Urothelium cell line (cell line): Measurements from ENCODE around the gene MAN1C1.

ENCODE experiments used
- DNase-seq: peaks from one replicate; pipeline ENCODE4 v3.0.0; 2011; ENCODE audit warnings: low spot score, mixed read lengths
- FAIRE-seq: peaks from 2 replicates; lab custom pipeline; 2011; peaks lifted over from hg19 to GRCh38; lab: Jason Lieb, UNC

MAN1C1 gene

GRCh38 chr1:25770541-25771220 lies 154.1 kb downstream of the MAN1C1 start:
- no peak for FAIRE-seq
- no peak for DNase-seq

GRCh38 chr1:25771221-25772114 lies 154.9 kb downstream of the MAN1C1 start:
- DNase-seq (no peak), FAIRE-seq (no peak)

GRCh38 chr1:25772164-25772563 lies 155.6 kb downstream of the MAN1C1 start:
- no peak for FAIRE-seq

DNA sequence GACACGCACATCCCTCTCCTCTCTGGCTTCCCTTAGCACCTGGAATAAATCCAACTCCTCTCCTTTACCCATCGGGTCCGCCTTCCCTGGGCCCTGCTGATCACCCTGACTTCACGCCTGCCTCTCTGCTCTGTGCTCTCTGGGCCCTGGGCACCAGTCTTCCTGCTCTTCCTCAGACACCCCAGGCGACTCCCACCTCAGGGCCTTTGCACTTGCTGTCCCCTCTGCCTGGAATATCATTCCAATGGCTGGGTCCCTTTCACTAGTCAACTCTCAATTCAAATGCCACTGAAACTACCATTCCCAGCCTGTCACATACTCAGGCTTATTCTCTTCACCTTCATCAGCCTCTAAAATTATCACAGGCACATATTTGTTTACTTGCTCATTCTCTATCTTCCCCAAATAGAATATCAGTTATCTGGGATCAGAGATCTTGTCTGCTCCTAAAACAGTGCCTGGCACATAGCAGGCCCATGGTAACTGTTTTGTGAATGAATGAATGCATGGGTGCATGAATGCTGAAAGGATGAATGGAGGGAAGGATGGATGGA lies 156.2 kb downstream of the MAN1C1 start:
- DNase-seq (no peak), FAIRE-seq (no peak)

More at GRCh38 chr1:25772164-25772563, 155.6 kb downstream of the MAN1C1 start:
- no peak for DNase-seq

GRCh38 chr1:25773441-25774125 lies 157.0 kb downstream of the MAN1C1 start:
- FAIRE-seq: no peak
- no peak for DNase-seq

DNA sequence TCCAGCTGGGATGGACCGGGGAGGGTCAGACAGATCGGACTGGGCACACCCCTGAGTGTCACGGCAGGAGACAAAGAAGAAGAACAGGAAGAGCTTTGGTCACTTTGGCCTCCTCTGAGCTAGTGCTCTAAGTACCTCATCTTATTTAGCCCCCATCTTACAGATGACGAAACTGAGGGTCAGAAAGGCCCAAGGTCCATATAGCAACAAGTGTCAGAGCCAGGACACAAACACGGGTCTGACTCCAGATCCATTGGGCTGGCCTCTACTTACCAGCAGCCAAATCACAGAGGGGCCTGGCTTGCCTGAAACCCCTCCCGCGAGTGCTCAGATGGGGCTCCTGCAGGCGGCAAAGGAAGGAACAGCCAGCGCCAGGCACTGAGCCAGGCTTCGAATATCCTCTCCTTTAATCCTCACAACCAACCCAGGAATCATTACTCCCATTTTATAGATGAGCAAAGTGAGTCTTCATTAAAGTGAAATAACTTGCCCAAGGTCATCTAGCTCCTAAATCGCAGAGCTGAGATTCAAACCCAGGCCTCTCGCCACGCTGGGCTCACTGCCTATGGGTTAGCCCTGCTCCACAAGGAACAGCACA lies 157.7 kb downstream of the MAN1C1 start:
- DNase-seq (no peak), FAIRE-seq (no peak)

DNA sequence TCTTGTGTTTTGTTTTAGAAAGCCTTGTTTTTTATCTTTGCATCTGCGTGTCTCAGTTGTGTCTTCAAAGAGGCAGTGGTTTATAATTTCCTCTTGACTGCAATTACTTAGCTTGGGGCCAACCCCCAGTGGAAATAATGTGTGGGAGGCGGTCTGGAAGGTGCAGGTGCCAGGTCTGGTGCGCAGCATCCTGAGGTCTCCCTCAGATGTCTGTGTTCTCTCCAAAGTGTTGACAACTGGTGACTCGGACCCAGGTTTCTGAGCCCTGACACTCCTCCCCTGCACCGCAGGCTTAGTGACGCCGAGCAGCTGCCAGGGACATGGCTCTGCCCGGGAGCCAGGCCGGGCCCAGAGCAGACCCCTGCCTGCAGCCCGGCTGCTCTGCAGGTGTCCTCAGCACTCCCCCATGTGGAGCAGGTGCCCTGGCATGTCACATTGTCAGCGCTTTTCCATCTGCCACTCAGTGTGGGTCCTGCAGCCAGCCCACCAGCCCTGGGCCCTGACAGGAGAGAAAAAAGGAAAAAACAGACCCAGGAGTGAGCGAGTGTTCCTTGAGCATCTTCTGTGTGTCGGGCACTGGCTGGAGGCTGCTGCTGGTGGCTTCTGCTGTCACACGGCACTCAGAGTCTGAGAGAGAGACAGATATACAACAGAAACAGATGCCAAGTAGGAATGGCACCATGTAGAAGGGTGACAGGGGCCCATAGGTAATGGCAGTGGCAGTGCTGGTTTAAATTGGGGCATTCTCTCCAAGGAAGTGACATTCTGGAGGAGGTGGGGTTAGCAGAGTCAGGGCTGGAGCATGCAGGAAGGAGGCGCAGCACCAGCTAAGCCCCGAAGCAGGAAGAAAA lies 158.6 kb downstream of the MAN1C1 start:
- FAIRE-seq: no peak
- no peak for DNase-seq

DNA sequence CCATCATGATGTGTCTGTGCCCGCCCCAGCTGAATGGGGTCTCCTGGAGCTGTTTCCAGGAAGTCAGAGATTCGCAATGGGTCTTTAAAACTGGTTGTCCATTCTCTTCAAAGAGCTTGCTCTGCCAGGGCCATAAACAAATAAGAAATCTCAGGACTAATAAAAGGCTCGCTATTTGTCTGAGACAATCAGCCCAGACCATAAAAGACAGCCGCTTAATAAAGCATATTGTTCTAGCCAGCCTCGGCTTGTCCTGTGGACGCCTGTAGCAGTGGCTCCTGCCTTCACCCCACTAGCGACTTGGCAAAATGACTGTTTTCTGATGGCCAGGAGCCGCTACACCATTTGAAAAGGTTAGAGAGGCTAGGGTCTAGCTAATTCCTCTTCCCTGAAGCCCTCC lies 162.8 kb downstream of the MAN1C1 start:
- DNase-seq (no peak), FAIRE-seq (no peak)

- no peak for FAIRE-seq
Measured at GRCh38 chr1:25779894-25780293, 163.3 kb downstream of the MAN1C1 start.

DNA sequence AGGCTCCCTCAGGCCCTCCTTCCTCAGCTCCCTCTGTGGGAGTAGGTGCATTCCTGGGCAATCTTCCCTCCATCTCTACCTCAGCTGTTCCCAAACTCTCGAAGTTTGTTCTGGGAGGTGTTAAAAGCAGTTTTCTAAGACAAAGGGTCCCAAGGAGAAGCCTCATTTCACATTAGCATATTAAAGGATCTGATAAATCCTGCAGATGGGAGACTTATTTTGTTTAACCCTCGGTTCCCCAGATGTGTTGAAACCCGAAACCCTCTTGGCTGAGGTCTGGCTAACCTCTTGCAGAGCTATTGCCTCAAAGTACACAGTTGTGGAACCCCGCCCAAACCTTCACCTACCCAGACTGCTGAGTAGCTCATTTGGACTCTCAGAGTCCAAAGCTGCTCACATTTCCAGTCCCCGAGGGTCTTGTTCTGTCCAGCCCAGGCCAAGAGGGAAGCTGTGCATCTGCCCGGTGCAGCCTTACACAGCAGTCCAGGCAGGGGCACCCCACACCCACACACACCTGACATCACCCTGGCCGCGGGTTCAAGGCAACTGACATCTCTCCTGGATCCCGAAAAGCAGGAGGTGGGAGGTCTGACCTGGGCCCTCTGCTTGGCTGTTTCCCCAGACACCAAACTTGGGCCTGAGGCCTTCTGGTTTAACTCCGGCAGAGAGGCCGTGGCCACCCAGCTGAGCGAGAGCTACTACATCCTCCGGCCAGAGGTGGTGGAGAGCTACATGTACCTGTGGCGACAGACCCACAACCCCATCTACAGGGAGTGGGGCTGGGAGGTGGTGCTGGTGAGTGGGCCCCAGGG lies 163.9 kb downstream of the MAN1C1 start:
- no peak for DNase-seq

More at GRCh38 chr1:25779894-25780293, 163.3 kb downstream of the MAN1C1 start:
- DNase-seq: no peak

DNA sequence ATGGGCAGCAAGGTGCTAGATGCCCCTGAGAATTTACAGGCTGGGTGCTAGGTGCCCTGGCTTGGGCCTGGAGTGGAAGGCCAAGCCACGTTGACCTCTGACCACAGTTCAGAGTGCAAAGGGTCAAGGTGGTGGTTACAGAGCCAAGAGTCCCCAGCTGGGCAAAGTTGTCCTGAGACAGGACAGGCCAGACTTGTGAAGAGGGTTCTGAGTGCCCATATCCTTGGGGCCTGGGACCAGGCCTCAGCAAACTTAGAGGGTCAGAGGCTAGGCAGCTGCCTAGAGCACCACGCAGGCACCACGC lies 164.5 kb downstream of the MAN1C1 start:
- DNase-seq (no peak), FAIRE-seq (no peak)

More for the DNA sequence above, 163.9 kb downstream of the MAN1C1 start:
- no peak for FAIRE-seq

- FAIRE-seq: no peak
- no peak for DNase-seq
Measured at GRCh38 chr1:25782608-25783201, 166.1 kb downstream of the MAN1C1 start.

GRCh38 chr1:25784575-25785051 lies 168.0 kb downstream of the MAN1C1 start:
- DNase-seq: no peak
- FAIRE-seq: no peak

DNA sequence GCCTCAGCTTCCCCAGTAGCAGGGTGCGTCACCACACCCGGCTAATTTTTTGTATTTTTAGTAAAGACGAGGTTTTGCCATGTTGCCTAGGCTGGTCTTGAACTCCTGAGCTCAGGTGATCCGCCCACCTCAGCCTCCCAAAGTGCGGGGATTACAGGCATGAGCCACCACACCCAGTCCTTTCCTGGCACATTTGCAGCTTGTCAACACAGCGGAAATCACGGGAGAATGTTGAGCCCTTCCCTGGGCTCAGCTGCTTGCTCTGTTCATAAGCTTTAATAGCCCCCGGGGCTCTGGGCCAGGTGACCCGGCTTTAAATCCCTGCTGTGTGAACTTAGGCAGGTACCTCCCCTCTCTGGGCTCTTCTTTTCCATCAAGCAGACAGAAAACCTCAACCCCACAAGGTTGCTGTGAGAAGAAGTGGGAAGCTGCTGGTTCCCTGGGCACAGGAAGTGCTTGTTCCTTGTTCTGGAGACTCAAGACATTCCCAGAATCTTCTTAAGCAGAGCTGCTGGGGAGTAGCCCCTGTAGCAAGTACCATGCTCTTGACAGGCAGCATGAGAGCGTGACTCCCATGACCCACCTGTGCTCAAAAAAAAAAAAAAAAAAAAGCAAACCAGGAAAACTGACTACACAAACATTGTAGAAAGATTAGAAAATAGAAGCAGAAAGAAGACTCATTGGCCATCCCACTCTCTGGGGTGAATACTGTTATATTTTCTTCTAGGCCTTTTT lies 168.9 kb downstream of the MAN1C1 start:
- DNase-seq (no peak), FAIRE-seq (no peak)

DNA sequence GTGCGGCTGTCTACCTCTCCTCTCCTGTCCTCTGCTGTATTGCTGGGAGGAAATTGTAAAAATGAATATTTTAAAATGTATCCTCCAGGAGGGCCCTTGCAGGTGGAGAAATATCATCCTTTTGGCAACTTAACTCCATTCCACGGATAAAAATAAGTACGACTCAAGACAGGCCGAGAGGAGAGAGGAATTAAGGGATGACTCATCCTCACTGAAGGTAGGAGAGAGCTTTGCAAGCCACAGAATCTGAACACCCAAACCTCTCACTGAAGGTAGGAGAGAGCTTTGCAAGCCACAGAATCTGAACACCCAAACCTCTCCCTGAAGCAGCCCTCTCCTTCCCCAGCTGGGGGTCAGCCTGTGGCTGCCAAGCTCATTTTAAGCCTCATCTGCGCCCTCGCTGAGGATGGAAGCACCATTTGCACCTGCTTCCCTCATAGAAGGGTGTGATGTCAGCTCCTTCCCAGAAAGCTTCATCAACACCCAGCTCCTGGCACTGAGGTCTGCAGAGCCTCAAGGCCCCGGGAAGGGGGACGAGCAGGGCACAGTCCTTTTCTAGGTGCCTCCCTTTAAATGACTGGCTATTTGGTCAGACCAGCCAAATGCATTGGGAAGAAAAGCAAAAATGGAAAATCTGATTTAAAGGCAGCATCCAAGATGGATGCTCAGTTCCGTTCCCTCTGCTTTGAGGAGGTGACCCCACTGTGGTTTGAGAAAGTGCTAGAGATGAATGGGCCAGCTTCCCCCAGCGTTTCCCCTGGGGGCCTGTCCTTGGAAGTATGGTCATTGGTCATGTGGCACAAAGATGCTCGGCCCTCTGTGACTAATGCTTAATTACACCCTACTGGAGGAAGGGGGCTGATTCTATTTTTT lies 170.5 kb downstream of the MAN1C1 start:
- DNase-seq (no peak), FAIRE-seq (no peak)

- FAIRE-seq (no peak), DNase-seq (no peak)
Measured at GRCh38 chr1:25787760-25788166, 171.2 kb downstream of the MAN1C1 start.

- DNase-seq (no peak), FAIRE-seq (no peak)
Measured at GRCh38 chr1:25790472-25790871, 173.9 kb downstream of the MAN1C1 start.
